NCI-H128 (cell line): ENCODE measurements around the gene SLC13A3.

ENCODE experiments used
- DNase-seq: peaks from one replicate; lab custom pipeline; 2025; ENCODE audit not compliant: unreplicated experiment; lab: John Stamatoyannopoulos, UW

SLC13A3 gene

DNA sequence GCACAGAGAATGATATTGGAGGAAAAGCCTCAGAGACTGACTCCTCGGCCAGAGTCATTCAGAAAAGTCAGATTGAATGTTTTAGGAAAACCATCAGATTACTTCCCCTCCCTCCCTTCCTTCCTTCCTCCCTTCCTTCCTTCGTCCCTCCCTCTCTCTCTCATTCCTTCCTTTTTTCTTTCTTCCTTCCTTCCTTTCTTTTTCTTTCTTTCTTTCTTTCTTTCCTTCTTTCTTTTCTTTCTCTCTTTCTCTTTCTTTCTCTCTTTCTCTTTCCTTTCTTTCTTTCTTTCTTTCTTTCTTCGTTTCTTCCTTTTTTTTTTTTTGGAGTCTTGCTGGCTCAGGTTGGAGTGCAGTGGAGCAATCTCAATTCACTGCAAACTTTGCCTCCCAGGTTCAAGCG, 108.2 kb downstream of the SLC13A3 start:
- DNase-seq = no peak

DNA sequence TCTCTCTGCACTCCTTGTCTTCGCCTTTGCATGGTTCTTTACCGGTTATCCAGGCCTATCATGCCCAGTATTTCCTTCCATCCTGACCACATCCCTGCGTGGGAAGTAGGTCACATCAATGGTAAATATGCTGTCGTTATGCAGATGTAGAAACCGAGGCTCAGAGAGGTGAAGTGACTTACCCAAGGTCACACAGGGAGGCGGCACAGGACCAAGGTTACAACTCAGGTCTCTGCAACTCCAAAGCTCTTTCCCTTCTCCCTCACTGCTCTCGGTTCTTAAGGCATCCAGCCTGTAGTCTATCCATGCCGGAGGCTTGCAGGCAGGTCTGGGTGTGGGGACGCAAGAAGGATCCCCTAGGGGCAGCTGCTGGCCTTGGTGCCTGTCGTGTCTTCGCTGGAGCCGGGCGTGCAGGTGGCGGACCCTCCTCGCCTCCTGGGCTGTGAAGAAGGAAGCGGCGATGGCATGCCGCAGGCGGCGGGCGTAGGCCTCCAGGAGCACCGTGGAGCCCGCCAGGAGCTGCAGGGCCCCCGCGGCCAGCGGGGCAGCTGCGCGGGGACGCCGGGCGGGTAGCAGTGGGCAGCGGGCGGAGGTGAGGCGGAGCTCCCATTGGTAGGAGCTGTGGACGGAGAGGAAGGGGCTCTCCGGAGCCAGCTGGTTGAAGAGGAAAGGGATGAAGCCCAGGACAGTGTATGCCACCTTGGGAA, 109.9 kb downstream of the SLC13A3 start:
- DNase-seq = no peak

DNA sequence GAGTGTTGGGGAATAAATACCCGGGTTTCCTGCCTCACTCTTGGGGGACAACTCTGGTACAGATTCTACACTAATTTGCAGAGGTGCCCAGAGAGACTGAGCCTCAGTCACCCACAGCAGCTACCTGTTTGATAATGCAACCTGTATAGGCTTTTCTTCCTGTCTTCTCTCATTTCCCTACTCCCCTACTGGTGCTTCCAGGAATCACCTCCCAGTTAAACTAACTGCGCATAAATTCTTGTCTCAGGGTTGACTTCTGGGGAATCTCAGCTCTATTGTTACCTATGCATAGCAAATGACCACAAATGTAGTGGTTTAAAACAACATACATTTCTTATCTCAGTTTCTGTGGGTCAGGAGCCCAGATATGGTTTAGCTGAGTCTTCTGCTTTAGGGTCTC, 112.1 kb downstream of the SLC13A3 start:
- no peak for DNase-seq

DNA sequence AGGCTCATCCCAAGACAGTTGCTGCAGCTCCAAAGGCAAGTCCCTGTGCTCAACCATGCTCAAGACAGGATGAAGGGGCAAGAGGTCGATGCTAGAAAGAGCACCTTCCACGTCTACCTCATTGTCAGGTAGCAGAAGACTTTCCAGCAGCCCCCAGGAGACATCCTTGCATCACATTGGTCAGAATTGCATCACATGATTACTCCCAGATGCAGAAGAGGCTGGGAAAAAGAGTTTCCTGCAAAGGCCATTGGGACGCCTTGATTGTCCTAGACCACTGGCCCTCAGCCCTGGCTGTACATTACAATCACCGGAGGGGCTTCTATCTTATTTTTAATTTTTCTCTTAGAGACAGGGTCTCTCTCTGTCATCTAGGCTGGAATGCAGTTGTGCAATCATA, 120.6 kb downstream of the SLC13A3 start:
- no peak for DNase-seq

DNA sequence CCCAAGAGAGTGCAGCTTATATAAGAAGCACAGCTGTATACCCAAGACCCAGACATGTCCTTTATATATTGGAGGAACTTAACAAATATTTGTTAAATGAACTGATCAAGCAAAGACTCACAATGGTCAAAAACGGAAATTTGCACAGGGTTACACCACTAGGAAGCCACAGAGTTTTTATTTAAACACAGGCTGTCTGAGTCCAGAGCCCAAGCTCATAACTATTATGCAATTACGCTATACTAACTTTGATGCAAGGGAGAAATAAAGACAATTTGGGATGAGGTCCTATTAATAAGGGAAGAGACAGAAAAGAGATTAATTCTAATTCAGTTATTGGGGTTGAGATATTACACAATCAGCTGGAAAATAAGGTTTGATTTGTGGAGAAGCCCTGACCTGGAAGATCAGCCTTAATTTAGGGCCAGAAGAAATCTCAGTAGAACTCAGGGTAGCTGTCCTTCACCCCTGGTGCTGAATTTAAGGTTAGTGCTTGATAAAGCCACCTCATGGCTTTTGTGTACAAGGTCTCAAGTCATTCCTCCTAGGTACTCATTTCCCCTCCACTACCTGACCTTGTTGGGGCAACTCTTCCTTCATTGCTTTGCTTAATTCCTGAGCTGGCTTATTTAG, 127.4 kb downstream of the SLC13A3 start:
- no peak for DNase-seq

DNA sequence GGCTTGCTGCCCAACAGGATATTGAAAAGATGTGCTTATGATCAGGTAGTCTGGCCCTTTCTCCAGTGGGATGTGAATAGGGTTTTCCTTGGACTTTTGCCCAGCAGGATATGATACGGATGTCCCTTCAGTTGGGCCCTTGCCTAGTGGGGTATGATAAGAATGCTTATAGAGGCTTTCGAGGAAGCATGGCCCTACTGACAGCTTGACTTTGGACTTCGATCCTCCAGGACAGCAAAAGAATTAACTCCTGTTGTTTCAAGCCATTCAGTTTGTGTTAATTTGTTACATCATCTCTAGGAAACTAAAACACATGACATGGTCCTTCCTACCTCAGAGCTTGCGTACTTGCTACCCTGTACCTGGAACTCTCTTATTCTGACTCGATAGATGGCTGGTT, 128.2 kb downstream of the SLC13A3 start:
- no peak for DNase-seq

DNA sequence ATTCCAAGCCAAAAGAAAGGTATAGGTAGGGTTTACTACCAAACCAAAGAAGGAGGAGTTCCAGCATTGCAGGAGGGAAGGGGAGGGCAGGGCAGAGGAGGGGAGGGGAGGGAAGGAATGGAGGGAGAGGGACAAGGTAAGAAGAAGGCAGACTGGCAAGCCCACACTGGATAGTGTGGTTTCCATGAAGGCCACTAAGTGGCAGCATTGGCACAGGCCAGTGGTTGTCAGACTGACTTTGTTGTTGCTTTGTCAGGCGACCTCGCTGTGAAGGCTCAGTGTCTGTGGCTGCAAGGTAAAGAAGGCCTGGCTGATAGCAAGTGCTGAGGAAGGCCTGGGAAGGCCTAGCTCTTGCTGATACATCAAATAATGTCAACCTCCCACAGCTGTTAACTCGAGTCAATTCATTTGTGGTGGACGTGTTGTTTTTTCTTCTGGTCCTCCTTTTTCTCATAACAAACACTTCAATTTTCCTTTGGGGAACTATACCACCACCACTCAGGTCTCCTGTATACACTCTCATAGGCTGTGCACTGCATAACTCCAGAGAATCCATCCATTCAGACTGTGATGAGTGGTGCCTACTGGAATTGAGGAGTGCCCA, 130.2 kb downstream of the SLC13A3 start:
- DNase-seq = no peak

DNA sequence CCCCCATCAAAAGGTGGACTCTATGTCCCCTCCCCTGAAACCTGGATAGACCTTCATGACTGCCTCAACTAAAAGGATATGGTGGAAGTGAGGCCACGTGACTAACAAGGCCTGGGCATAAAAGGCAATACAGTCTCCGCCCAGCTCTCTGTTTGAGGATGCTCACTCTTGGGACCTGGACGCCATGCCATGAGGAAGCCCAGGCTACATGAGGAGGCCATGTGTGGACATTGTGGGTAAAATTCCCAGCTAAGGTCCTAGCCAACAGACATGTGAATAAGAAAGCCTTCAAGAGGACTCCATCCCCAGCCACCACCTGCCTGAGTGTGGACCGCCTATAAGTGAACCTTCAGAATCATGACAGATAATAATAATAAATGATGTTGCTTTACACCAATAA, 130.7 kb downstream of the SLC13A3 start:
- DNase-seq = no peak

DNA sequence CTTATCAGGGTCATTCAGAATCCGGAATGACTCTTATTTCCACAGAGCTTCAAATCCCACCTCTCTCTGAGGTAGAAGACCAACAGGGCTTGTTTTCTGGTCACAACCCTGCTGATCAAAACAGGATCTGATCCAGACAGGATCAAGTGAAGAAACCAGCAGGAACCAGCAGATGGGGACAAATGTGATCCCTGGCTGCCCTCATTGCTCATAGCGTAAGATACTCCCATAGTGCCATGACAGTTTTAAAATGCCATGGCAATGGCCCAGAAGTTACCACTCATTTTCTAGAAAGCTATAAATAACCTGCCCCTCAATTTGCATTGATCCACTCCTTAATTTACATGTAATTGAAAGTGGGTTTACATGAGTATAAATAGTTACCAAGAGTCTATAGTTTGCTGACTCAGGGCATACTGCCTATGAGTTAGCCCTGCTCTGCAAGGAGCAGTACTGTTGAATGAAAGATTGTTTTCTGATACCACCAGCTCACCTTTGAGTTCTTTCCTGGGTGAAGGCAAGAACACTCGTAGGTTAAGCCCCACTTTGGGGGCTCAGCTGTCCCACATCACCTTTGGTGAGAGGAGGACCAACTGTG, 131.7 kb downstream of the SLC13A3 start:
- DNase-seq = no peak

DNA sequence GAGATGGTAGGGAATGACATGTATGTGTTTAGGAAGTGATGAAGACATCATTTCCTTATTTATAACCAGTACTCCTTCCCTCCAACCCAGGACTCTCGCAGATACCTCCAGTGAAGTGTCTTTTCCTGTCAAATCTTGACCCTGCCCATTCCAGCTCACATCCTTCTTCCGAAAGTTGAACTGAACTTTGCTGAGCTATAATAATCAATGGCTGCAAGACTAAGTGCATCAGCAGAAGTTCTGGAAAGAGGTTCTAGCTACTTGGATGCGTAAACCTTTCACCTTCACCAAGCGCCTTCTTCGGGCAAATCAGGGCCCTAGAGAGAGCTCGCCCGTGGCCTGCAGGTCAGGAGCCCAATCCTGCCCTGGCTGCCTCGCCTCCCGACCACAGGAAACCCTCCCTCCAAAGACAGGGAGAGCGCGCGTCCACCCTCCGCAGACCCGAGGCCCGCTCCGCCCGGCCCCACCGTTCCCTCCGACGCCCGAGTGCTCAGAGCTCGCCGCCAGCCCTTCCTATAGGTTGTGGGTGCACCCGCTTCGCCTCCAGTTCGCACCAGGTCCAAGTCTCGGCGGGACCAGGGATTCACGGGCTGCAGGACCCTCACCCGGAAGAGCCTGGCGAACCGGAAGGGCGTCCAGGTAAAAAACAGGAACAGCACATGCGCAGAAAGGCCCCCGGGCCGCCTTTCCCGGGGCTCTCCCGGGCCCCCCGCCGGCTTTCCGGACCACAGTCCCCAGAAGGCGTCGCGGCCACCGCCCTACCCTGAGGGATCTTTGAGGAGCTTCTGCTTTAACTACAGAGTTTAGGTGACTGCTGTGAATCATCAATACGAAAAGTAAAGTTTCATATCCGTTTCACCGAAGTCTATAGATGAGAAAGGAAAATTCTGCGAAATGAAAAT, 138.1 kb downstream of the SLC13A3 start, which contains the start of gene ZNF334:
Gene ZNF334, minus strand, starts transcription at position 617 of the 902 bp plus-strand sequence. CDS start 1,457 bp downstream, outside the sequence.
- peak; percentile 41 for DNase-seq

DNA sequence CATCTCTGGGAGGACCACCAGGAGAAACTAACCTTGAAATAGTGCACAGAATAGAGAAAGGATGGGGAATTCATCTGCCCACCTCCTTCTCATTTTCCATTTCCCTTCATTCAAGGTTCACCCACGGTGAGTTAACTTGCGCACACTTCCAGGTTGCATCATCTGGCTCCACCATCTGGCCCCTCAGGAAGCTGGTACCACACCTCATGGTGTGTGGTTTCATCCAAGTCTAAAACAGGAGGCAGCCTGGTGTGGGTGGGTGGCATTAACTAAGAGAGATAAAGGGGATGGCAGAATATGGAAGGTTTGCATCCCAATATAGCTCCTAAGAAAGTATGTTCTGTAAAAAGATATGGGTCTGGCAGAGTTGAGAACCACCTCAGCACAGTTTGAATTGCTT, 141.7 kb downstream of the SLC13A3 start:
- no peak for DNase-seq
